GM21529 (cell line): ENCODE data around the gene ZNF621.

Source experiments
- ATAC-seq: cut with Tn5 transposase; IDR thresholded peaks from one replicate; pipeline ENCODE4 v1.9.1; 2021; ENCODE audit not compliant: unreplicated experiment

ZNF621 gene

GRCh38 chr3:40524568-40525285 is at the start of gene ZNF621:
Gene ZNF621, plus strand, starts transcription at chr3:40524960. Its CDS starts 881 bp downstream, at chr3:40525841.
- ATAC-seq: peak; percentile 99

DNA sequence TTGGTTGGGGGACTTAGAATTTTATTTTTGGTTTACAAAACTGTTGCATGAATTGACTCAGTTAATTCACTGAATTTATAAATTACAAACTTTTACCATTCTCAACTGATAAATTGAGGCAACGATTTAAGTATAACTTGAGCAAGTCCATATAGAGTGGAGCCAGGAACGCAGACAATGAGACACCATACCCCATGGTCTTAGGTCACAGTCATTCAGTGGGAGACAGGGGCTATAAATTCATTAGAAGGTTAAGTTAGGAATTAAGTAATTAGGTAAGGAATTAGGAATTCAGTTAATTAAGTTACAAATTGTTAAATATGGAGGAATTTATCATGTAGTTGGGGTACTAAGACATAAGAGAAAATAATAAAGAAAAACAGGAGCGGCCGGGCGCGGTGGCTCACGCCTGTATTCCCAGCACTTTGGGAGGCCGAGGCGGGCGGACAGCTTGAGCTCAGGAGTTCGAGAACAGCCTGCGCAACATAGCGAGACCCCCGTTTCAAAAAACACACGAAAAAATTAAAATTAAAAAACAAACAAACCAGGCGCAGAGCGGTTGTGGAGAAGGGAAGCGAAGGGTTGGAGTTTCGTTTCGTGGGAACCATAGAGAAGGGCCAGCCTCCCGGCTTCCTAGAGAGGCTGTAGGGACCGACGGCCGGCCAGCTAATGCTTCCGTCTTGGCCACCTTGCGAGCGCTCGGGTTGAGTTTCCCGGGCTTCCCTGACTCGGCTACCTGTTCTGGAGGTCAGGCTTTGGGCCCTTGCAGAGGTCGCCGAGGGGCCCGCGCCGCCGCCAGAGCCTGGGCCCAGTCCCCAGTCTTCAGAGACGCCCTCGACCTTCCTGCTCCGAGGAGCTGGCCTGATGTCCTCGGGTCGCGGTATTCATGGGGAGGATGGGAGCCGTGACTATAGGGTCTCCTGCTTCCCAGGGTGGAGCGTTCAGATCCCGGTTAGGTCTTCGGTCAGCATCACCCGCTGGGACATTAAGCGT is 48.0 kb upstream of the ZNF621 start, which contains the start of gene ZNF619:
ZNF619 (plus strand) TSS at position 645 of the 993 bp plus-strand sequence. CDS start 858 bp downstream, outside the sequence.
- ATAC-seq: peak; percentile 88

GRCh38 chr3:40477666-40478065 is 47.1 kb upstream of the ZNF621 start:
- ATAC-seq: no peak

DNA sequence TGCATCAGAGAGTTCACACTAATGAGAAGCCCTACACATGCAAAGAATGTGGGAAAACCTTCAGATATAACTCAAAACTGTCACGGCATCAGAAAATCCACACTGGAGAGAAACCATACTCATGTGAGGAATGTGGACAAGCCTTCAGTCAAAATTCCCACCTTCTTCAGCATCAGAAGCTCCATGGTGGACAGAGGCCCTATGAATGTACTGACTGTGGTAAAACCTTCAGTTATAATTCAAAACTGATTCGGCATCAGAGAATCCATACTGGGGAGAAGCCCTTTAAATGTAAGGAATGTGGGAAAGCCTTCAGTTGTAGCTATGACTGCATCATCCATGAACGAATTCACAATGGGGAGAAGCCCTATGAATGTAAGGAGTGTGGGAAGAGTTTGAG is 37.6 kb upstream of the ZNF621 start:
- no peak for ATAC-seq

DNA sequence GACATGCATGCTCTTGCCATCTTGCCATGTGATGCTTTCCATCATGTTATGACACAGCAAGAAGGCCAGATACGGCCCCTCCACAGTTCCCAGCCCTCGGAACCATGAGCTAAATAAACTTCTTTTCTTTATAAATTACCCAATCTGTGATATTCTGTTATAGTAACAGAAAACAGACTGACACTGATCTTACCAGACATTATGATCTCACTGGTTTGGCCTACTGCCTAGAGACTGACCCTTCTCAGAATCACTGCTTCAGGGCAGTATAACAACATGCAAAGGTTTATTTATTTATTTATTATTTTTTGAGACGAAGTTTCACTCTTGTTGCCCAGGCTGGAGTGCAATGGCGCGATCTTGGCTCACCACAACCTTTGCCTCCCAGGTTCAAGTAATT is 33.8 kb upstream of the ZNF621 start:
- ATAC-seq: no peak

- ATAC-seq: no peak
These were observed 30.1 kb upstream of the ZNF621 start for GRCh38 chr3:40494698-40495097.

- no peak for ATAC-seq
These were observed 27.5 kb upstream of the ZNF621 start for GRCh38 chr3:40497288-40497687.

DNA sequence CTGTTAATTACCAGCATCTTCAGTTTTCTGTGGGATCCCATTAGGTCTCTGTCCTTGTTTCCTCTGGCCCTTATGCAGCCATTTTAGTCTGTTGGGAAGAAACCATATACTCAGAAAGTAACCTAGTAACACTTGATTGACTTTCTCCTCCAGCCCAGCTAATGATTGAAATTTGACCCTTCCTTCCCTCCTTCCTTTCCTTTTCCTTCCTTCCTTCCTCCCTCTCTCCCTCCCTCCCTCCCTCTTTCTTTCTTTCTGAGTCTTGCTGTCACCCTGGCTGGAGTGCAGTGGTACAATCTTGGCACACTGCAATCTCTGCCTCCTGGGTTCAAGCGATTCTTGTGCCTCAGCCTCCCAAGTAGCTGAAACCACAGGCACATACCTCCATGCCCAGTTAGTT is 24.8 kb upstream of the ZNF621 start:
- ATAC-seq: no peak

- no peak for ATAC-seq
These were observed 22.7 kb upstream of the ZNF621 start for GRCh38 chr3:40502034-40502433.

DNA sequence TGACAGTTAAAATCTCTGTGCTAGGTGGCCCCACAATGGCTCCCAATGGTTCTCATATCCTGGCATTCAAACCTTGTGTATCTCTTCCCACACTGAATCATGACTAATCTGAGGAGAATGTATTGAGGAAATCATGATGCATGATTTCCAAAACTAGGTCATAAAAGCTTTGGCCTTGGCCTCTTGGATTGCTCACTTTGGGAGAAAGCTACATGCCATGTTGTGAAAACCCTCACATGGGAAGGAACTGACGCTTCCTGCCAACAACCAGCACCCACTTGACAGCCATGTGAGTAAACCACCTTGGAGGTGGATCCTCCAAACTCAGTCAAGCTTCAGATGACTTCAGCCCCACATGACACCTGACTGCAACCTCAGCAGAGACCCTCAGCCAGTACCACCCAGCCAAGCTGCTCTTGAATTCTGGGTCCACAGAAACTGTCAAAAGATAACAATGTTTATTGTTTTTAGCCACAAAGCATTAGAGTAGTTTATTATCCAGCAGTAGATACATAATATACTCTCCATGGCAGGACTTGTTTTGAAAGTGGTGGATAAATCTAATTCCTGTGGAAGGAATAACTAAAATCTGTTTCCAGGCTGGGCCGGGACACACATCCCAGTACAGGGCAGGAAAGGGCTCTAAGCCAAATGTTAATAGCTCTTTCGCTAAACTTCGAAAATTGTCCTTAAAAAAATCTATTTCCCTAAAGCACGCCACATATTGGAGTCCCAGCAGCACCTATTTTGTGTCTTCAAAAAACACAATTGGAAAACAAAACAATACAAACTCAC is 19.9 kb upstream of the ZNF621 start:
- no peak for ATAC-seq

DNA sequence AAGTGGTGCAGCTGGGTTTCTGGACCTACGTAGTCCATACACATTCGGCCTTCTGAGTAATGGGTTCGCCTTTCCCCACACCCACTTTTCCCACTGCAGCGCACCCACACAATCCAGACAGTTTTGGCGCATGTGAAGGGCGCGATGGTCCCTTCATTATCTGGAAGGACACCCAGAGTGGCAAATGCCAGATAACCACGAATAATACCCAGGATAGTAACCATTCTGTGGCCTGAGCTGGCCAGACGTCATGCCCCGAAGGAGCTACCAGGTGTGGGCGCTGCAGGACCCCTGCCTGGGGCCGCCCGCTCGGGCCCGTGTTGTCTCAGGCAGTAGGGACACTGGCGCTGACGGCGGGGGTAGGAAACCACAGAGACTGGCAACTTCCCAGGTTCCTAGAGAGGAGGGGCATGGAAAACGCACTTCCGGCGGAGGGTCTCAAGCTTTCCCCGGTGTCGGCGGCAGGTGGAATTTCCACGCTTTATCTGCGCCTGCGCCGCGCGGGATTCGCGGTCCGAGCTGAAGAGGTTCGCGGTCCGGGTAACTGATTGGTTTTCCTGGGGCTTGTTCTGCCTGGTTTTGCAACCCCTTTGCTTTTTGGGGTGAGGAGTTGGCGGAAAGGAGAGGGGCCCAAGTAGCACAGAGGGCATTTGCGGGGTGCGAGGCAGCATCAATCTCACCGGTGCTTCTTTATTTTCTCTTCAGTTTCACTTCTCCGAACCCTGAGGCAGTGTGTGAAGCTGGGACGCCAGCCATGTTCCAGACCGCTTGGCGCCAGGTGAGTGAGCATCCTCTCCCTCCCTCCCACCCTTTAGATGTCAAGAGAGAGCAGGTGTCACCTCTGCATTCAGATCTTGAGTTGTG is 18.9 kb upstream of the ZNF621 start, which contains the start of gene ZNF620:
ZNF620 (plus strand) TSS at position 441 of the 864 bp plus-strand sequence; CDS start at position 755, 314 bp downstream.
- ATAC-seq: peak; percentile 78

DNA sequence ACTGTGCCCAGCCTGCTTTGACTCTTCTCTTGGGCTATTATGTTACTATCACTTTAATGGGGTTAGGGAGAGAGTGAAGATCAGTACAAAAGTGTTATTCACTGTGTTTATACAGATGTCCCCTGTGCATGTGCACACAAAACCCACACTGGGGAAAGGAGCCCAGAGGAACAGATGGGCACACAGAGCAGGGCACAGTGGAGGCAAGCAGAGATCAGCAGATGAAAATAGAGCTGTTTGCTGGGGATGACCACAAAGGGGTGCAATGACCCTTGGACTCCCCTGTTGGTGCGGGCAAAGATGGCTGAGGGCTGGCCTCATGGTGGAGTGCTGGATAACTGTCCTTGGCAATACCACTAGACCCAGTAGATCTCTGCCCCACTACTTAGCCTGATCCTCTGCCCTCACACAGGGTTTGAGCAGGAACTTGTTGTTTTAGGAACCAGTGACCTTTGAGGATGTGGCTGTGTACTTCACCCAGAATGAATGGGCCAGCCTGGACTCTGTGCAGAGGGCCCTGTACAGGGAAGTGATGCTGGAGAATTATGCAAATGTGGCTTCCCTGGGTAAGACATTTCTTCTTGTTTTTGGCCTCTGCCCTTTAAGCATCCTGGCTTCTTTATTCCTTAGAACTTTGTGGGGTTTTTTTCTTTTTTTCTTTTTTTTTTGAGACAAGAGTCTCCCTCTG is 13.6 kb upstream of the ZNF621 start:
- no peak for ATAC-seq

DNA sequence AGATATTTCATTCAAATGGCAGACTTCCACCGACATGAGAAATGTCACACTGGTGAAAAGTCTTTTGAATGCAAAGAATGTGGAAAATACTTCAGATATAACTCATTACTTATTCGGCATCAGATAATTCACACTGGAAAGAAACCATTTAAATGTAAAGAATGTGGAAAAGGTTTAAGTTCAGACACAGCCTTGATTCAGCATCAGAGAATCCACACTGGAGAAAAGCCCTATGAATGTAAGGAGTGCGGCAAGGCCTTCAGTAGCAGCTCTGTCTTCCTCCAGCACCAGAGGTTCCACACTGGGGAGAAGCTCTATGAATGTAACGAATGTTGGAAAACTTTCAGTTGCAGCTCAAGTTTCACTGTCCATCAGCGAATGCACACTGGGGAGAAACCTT is 8.6 kb upstream of the ZNF621 start:
- ATAC-seq: no peak

GRCh38 chr3:40518067-40518466 is 6.7 kb upstream of the ZNF621 start:
- ATAC-seq: no peak

- ATAC-seq: no peak
These were observed 5.9 kb upstream of the ZNF621 start for GRCh38 chr3:40518848-40519247.

DNA sequence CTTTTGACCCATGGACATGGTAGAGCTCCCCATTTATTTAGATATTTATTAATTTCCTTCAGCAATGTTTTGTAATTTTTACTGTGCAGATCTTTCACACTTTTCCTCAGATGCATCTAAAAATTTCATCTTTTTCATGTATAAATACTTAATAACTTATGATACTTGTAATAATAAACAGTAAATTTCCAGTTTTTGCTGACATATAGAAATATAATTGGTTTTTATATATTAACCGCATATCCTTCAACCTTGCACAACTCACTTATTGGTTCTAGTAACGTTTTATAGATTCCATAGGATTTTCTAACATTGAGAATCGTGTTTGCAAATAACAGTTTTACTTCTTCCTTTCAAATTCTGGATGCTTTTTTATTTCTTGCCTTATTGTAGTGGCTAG is 3.5 kb upstream of the ZNF621 start:
- ATAC-seq: no peak

- ATAC-seq: no peak
These were observed 979 bp upstream of the ZNF621 start for GRCh38 chr3:40523781-40524180.

DNA sequence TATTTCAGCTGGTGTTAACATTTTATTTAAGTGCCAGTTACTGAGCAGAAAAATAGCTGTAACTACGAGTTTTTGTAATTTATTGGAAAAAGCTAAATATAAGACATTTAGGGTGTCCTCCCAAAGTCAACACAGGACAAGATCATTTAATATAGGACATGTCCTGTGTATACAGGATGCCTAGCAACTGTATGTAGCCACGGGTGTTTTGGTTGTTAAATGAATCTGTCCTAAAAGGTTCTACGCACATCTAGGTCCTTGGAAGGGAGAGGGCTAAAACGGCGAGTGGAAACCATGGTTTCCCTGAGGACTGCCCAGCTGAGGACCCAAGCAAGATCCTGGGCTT is 565 bp upstream of the ZNF621 start:
- peak; percentile 24 for ATAC-seq

- ATAC-seq: no peak
These were observed 3.7 kb downstream of the ZNF621 start for GRCh38 chr3:40528426-40528825.
